SK-N-DZ (cell line): ENCODE measurements around the gene TP53TG3D. TPM values are rescaled to one million over a fixed set of nuclear protein-coding genes. Genes with fewer than 3 reads are reported as not detected.
"Not testable (repeated sequence)": the region's sequence is repeated elsewhere in the genome, so short reads cannot be mapped to it uniquely, and the experiment has no call there.

ENCODE experiments used
- DNase-seq: peaks from one replicate; pipeline ENCODE4 v3.0.0-alpha.2; 2015; ENCODE audit warnings: low spot score
- polyA plus RNA-seq, 2 experiments: library from polyadenylated mRNA; depleted of rRNA; stranded (reverse); fragments of >200 nt; gene quantifications; 2 replicates each; pipeline ENCODE4 v1.2.3, GENCODE V29; 2014
- small RNA-seq, 2 experiments: library from RNA; depleted of rRNA; stranded (forward); fragments of <200 nt; gene quantifications; one replicate each; pipeline ENCODE3, GENCODE V24; 2014

The TP53TG3D gene
- polyA plus RNA-seq (2014; cell fraction: cytosol; rRNA removed), result 5.0 and 6.4 TPM in 2 replicates
- polyA plus RNA-seq (2014; cell fraction: nucleus; rRNA removed), result 4.9 and 6.6 TPM in 2 replicates

- DNase-seq, result not testable (repeated sequence)
Measured at GRCh38 chr16:32252986-32253385, at the start of gene TP53TG3D. TSS of gene TP53TG3D (plus strand) at chr16:32253286. CDS start at chr16:32253354, 68 bp downstream.

- not testable (repeated sequence) for DNase-seq
Measured at GRCh38 chr16:32253507-32253906, 421 bp downstream of the TP53TG3D start.

- not testable (repeated sequence) for DNase-seq
Measured at GRCh38 chr16:32261526-32261925, 8.4 kb downstream of the TP53TG3D start.

- DNase-seq, result not testable (repeated sequence)
Measured at GRCh38 chr16:32263552-32263951, 10.5 kb downstream of the TP53TG3D start.

- not testable (repeated sequence) for DNase-seq
Measured at GRCh38 chr16:32281910-32282309, 28.8 kb downstream of the TP53TG3D start.

- DNase-seq, result not testable (repeated sequence)
Measured at GRCh38 chr16:32283024-32283423, 29.9 kb downstream of the TP53TG3D start.

- not testable (repeated sequence) for DNase-seq
Measured at GRCh38 chr16:32283917-32284495, 30.9 kb downstream of the TP53TG3D start.

- DNase-seq, result not testable (repeated sequence)
Measured at GRCh38 chr16:32284800-32285796, 32.0 kb downstream of the TP53TG3D start.

- DNase-seq, result not testable (repeated sequence)
Measured at GRCh38 chr16:32286193-32286592, 33.1 kb downstream of the TP53TG3D start.

GRCh38 chr16:32287743-32288142, 34.7 kb downstream of the TP53TG3D start:
- DNase-seq, result not testable (repeated sequence)

GRCh38 chr16:32289197-32289596, 36.1 kb downstream of the TP53TG3D start:
- DNase-seq, result not testable (repeated sequence)

GRCh38 chr16:32302776-32303175, 49.7 kb downstream of the TP53TG3D start:
- not testable (repeated sequence) for DNase-seq

Small RNA genes within 50 kb of the gene (small RNA-seq; reads per million reads assigned to genes)
- gene AC133485.1, result 0 reads per million in 2 experiments
- gene AC140878.1, result 0 reads per million in 2 experiments
